Hypothalamus (tissue), 51 donors: ENCODE measurements around the gene IRF2.
"Not testable (repeated sequence)": the region's sequence is repeated elsewhere in the genome, so short reads cannot be mapped to it uniquely, and the experiment has no call there.

Experiments used
- DNase-seq, 51 donors: peaks; one replicate each; lab custom pipeline; 2025; lab: John Stamatoyannopoulos, UW

Gene IRF2

DNA sequence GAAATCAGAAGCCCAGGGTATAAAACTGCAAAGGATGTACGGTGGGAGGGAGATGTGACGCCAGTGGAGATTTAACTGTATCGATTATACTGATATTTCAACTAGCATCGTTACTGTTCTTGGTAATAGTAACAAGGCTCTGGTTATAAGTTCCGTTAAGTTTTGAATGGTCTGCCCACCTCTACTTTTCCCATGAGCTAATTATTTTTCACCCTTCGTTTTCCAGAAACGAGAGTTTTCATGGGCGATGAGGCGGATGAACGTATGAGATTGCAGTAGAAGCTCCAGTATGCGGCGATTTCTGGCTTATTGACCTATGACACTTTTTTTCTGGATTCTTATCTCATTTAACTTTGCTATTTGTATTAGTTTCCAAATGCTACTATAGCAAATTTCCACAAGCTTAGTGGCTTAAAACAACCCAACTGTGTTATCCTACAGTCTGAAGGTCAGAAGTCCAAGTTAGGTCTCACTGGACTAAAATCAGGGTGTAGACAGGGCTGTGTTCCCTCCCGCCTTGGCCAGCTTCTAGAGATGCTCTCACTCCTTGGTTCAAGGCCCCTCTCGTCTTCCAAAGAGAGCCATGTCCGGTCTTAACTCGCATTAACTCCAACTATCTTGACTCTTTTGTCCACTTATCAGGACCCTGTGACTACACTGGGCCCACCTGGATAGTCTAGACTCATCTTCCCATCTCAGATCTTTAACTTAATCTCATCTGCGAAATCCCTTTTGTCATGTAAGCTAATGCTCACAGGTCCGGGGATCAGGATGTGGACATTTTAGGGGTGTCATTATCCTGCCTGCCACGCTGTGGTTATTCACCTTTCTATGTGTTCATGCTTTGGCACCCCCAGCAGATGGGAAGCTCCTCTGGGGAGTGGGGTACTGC, 122.5 kb downstream of the IRF2 start:
- no peak for DNase-seq

- no peak for DNase-seq
Observed at GRCh38 chr4:184350964-184351363, 123.4 kb downstream of the IRF2 start.

DNA sequence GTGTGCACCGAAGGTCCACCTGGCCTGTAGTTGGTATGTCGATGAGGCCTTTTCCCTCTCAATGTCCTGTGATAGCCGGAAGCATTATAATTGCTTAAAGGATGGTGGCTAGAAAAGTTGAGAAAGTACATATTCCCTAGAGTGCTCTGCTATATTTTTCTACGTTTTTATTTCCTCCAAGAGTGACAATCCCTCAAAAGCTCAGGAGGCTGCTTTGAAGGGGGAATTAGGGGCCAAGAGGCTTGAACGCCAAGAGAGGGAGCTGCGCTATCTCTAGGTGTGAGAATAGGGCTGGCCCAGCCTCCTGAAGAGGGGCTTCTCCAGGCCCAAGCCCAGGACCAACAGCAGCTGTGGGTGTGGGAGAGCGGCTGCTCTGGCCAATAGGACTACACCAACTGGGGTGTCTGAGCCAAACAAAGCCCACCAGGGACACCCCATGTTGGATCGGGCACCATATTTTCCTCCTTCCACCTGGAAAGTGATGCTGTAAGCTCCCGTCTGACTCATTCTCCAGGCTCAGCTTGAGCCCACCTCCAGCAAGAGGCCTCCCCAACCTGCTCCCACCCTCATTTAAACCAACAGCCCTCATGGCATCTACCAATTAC, 124.0 kb downstream of the IRF2 start:
- no peak for DNase-seq

GRCh38 chr4:184349283-184350039, 124.9 kb downstream of the IRF2 start:
- no peak for DNase-seq

GRCh38 chr4:184348311-184349233, 125.8 kb downstream of the IRF2 start:
- DNase-seq = no peak

DNA sequence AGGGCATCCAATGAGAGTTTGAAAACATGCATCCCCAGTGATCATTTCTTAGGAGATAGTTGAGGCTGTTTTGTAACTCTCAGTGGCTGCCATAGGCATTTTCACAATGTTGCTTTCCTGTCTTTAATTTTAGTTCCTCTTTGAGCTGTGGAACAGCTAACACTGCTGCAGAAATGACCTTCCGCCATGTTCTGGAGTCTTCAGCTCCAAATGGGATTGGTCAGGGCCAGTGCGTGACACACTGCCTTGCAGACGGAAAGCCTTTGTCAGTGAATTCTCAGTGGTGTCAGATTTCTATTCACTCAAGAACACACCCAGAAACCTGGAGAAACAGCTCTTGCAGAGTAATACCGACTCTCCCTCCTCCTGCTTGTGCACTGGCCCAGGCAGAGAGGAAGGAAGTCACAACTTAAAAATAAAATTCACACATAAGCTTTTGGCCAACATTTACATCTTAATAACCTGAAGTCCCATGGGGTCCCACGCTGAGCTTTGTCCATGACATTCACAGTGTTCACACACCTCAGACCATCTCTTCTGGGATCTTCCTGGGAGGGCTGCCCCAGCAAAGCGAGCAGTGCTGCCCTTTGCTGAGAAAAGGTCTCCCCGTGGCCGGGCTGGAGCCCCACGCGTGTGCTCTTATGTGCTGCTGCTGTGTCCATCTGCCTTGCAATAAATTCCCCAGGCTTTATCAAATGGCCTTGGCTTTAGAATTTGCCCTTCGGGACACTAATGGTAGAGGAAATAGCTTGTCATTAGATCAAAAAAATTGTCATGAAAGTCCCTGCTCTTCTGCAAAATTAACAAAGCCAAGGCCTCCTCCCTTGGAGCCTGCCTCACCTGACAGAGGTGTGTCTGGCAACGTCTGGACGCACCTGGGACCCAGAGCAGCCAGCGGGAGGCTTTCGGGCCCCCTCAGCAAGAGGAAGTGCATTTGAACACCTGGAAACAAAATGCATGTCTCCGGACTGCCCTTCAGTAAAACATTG, 126.8 kb downstream of the IRF2 start:
- DNase-seq = peak in 1 of 51 donors; percentile 7

GRCh38 chr4:184346682-184347081, 127.7 kb downstream of the IRF2 start:
- DNase-seq = no peak

DNA sequence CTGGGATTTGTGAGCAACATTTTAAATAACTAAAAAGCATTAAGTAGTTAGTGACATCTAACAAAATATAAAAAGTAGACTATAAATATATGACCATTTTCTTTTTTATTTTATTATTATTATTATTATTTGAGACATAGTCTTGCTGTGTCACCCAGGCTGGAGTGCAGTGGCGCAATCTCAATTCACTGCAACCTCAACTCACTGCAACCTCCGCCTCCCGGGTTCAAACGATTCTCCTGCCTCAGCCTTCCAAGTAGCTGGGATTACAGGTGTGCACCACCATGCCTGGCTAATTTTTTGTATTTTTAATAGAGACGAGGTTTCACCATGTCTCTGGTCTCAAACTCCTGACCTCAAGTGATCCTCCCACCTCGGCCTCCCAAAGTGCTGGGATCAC, 128.1 kb downstream of the IRF2 start:
- not testable (repeated sequence) for DNase-seq

DNA sequence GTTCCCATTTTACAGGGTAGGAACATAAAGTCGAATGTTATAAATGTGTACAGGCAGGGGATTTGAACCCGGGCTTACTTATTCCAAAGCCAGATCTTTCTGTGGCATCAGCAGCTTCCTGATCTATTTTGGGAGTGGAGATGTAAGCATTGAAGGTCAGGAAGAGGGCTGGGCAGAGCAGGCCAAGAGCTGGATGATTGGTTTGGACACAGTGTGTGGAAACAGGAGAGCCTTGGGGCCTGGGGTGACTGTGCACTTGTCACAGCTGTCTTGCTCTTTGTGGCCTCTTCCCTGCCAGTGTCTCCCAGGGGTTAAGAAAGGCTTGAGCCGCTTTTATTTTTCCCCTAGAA, 128.8 kb downstream of the IRF2 start:
- no peak for DNase-seq

DNA sequence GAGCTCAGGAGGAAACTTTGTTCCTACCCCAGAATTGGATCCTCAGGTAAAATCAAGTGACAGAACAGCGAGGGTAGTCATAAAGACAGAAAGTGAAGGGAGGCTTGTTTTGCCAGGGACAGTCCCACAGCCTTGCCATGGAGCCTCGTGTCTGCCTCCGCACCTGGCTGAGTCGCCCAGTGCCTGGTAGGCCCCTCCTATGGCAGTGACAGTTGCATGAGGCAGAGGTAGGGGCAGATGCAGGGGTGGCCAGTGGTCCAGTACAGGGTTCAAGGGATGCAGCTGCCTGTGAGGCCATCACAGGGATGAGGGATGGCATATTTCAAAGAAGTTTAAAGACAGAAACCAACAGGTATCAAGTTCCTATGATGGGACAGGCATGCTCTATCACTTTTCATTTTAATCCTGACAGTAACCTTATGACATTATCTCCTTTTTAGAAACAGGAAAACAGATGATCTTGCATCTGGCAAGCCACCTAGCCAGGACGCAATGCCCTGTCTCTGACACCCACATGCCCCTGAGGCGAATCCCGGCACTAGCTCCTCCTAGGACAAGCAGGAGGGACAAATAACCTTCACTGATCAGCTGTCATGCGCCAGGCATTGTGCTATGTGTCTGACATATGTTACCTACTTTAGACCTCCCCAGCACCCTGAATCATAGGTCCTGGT, 129.3 kb downstream of the IRF2 start:
- no peak for DNase-seq

DNA sequence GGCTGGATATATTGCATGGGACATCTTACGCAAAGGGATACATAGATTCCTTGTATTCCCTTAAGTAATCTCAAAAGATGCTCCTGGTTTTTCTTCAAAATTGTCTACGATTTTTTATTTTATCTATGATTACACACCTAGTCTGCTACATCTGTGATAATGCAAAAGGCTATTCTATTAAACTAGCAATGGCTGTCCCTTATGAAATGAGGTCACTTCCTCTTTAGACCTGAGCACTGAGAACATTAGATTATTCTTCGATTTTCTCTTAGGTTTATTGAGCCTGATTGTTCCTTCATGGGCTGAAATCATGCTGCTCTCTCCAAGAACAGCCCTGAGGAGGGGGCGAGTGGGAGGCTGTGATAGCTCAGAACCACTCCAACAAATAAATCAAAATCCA, 129.9 kb downstream of the IRF2 start:
- DNase-seq = peak in 1 of 51 donors; percentile 28

- DNase-seq = peak in 49 of 51 donors; percentile 21 to 87 (median 65)
Observed at GRCh38 chr4:184343502-184344177, 130.7 kb downstream of the IRF2 start.

DNA sequence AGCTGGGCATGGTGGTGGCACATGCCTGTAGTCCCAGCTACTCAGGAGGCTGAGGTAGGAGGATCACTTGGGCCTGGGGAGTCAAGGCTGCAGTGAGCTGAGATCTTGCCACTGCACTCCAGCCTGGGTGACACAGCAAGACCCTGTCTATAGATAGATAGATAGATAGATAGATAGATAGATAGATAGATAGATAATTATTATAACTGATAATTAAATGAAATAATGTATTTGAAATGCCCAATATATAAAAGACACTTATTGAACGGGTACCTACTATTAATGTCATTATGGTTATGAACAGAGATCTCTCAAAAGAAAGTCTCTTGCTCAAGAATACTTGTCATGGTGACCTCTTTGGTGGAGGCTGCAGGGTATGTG, 131.5 kb downstream of the IRF2 start:
- DNase-seq = not testable (repeated sequence)

DNA sequence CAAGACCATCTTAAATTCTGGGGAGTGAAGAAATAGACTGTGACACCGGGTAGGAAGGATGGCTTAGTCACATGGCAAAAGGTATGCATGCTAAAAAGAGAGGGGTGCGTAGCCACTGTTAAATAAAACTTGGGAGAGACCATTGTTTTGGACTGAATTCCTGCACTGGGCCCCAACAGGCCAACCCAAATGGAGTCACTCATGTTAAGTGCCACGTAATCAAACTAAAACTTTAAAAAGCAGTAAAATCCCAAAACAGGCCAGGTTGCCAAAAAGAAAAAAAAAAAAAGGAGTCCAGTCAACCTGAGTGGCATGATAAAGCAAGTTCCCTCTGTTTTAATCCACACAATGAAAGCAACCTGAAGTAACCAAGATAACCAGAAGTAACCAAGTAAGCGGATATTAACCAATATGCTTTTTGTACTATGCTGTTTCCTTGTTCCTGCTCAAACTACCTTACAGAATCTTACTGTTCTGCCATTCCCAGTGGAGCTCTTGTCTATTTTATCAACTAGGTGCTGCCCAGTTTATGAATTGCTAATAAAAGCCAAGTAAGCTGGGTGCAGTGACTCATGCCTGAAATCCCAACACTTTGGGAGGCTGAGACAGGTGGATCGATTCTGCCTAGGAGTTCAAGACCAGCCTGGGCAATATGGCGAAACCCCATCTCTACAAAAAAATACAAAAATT, 132.0 kb downstream of the IRF2 start:
- no peak for DNase-seq

DNA sequence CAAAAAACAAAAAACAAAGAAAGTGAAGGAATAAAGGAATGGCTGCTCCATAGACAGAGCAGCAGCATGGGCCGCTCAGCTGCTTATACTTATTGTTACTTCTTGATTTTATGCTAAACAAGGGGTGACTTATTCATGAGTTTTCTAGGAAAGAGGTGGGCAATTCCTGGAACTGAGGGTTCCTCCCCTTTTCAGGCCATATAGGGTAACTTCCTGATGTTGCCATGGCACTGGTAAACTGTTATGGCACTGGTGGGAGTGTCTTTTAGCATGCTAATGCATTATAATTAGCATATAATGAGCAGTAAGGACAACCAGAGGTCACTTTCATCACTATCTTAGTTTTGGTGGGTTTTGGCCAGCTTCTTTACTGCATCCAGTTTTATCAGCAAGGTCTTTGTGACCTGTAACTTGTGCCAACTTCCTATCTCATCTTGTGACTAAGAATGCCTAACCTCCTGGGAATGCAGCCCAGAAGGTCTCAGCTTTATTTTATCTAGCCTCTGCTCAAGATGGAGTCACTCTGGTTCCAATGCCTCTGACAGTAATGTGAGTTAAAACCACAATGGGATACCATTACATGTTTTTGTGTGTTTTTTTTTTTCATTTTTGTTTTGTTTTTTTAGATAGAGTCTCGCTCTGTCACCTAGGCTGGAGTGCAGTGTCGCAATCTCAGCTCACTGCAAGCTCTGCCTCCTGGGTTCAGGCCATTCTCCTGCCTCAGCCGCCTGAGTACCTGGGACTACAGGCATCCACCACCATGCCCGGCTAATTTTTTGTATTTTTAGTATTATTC, 134.8 kb downstream of the IRF2 start:
- not testable (repeated sequence) for DNase-seq

- no peak for DNase-seq
Observed at GRCh38 chr4:184337907-184338306, 136.4 kb downstream of the IRF2 start.
